ENCODE measurements around the gene TBL1Y. TPM values are rescaled to one million over a fixed set of nuclear protein-coding genes. Genes with fewer than 3 reads are reported as not detected.
"Not testable (repeated sequence)": the region's sequence is repeated elsewhere in the genome, so short reads cannot be mapped to it uniquely, and the experiment has no call there.

The TBL1Y gene
- under 1 TPM in 2 of 4 donors, not detected in 2; 0.27 to 0.31 TPM for total RNA-seq

- Histone ChIP-seq H3K27ac (no peak within 1 kb of the TSS), H3K4me3 (peak within 1 kb of the TSS; percentile 19 to 48), H3K9me3 (no peaks in the 10 kb centered on the region), H3K4me1 (peaks cover 0 to 3% (median 0%) of the 10 kb centered on the region in 3 donors), H3K27me3 (peaks cover 29% of the 10 kb centered on the region), H3K36me3 (no peaks in the 10 kb centered on the region)
- TF ChIP-seq CTCF (IDR thresholded peaks at IDR 0.05) (no peak), EP300 (IDR thresholded peaks at IDR 0.05) (no peak), POLR2A (IDR thresholded peaks at IDR 0.05) (no peak), POLR2AphosphoS5 (IDR thresholded peaks at IDR 0.05) (no peak)
- no peak for ATAC-seq
- no CpG with 5 or more reads among the region's 91 CpGs for WGBS, 2 donors (ENCODE audit: low coverage in 1 of 2)
Measured at GRCh38 chrY:6910372-6911252, at the start of gene TBL1Y. Gene TBL1Y (plus strand): TSS chrY:6910697. CDS start chrY:7025085, 114,388 bp downstream.

GRCh38 chrY:6894496-6894895, 16.0 kb upstream of the TBL1Y start:
- no peak for TF ChIP-seq POLR2A (IDR thresholded peaks at IDR 0.05)
- no peak for TF ChIP-seq EP300 (IDR thresholded peaks at IDR 0.05)
- TF ChIP-seq POLR2AphosphoS5 (IDR thresholded peaks at IDR 0.05): no peak
- no peak for TF ChIP-seq CTCF (IDR thresholded peaks at IDR 0.05)
- WGBS, 2 donors (ENCODE audit: low coverage in 1 of 2): 43% methylated on average over 2 of the region's 3 CpGs; no CpG with 5 or more reads in 1 of the 2 donors
- Histone ChIP-seq H3K36me3 (no peaks in the 10 kb centered on the region), H3K4me1 (no peaks in the 10 kb centered on the region), H3K4me3 (no peak overlapping the region), H3K27me3 (no peaks in the 10 kb centered on the region), H3K27ac (no peak overlapping the region), H3K9me3 (no peaks in the 10 kb centered on the region)
- no peak for ATAC-seq

- 0% methylated on average over 1 of the region's 1 CpG; no CpG with 5 or more reads in 1 of the 2 donors for WGBS, 2 donors (ENCODE audit: low coverage in 1 of 2)
- Histone ChIP-seq H3K27ac (no peak overlapping the region), H3K27me3 (no peaks in the 10 kb centered on the region), H3K9me3 (no peaks in the 10 kb centered on the region), H3K4me3 (no peak overlapping the region), H3K36me3 (no peaks in the 10 kb centered on the region), H3K4me1 (no peaks in the 10 kb centered on the region)
- ATAC-seq: no peak
- TF ChIP-seq CTCF (IDR thresholded peaks at IDR 0.05) (no peak), POLR2AphosphoS5 (IDR thresholded peaks at IDR 0.05) (no peak), POLR2A (IDR thresholded peaks at IDR 0.05) (no peak), EP300 (IDR thresholded peaks at IDR 0.05) (no peak)
Measured at GRCh38 chrY:6895236-6895635, 15.3 kb upstream of the TBL1Y start.

GRCh38 chrY:6902116-6902515, 8.4 kb upstream of the TBL1Y start:
- H3K36me3 ChIP-seq, H3K27me3 ChIP-seq, H3K4me3 ChIP-seq, ATAC-seq, H3K9me3 ChIP-seq, H3K27ac ChIP-seq, H3K4me1 ChIP-seq: not testable (repeated sequence)

- Histone ChIP-seq H3K27me3 (peaks cover 29% of the 10 kb centered on the region), H3K4me1 (peaks cover 0 to 3% (median 0%) of the 10 kb centered on the region in 3 donors), H3K4me3 (no peak overlapping the region), H3K9me3 (no peaks in the 10 kb centered on the region), H3K27ac (no peak overlapping the region), H3K36me3 (no peaks in the 10 kb centered on the region)
- no CpG with 5 or more reads among the region's 1 CpG for WGBS, 2 donors (ENCODE audit: low coverage in 1 of 2)
- TF ChIP-seq EP300 (IDR thresholded peaks at IDR 0.05) (no peak), CTCF (IDR thresholded peaks at IDR 0.05) (no peak), POLR2AphosphoS5 (IDR thresholded peaks at IDR 0.05) (no peak), POLR2A (IDR thresholded peaks at IDR 0.05) (no peak)
- no peak for ATAC-seq
Measured at GRCh38 chrY:6907591-6907990, 2.9 kb upstream of the TBL1Y start.

GRCh38 chrY:6908021-6908420, 2.5 kb upstream of the TBL1Y start:
- H3K27me3 ChIP-seq: peaks cover 29% of the 10 kb centered on the region
- H3K4me1 ChIP-seq, H3K9me3 ChIP-seq, H3K4me3 ChIP-seq, H3K36me3 ChIP-seq, ATAC-seq, H3K27ac ChIP-seq: not testable (repeated sequence)
- WGBS, 2 donors (ENCODE audit: low coverage in 1 of 2): no CpG with 5 or more reads among the region's 6 CpGs

Data from gastroesophageal sphincter (tissue), 4 donors.